ENCODE data around the gene HSF4. TPM values are rescaled to one million over a fixed set of nuclear protein-coding genes. Genes with fewer than 3 reads are reported as not detected.
A peak's percentile ranks its signal among the peaks of the same experiment; 100 is the strongest.

HSF4 gene
- polyA plus RNA-seq, 2 of the 4 experiments (the other 2 are of a cell fraction): 8.3 to 15.3 TPM

GRCh38 chr16:67147437-67148140 is 17.0 kb upstream of the HSF4 start:
- H3K4me1 ChIP-seq: peaks cover 6% of the 10 kb centered on the region; the same call in 2 of the 3 replicates
- no peak for FAIRE-seq
- POLR2A ChIA-PET: no interaction called here
- no peak overlapping the region for H3K27ac ChIP-seq
- TF ChIP-seq EHF (CRISPR knock-in tag; IDR thresholded peaks at IDR 0.05) (no peak), FOSB (CRISPR knock-in tag; IDR thresholded peaks at IDR 0.05) (no peak), ESRRA (IDR thresholded peaks at IDR 0.05; ENCODE audit: borderline replicate concordance, low read length) (no peak), ZC3H11A (IDR thresholded peaks at IDR 0.05) (no peak)
- DNase-seq (ENCODE audit: low read depth in 1 of 2, low spot score in 1 of 2): no peak
- no peak for ATAC-seq
- H3K4me3 ChIP-seq: no peak overlapping the region
- no peak overlapping the region for H3K4me2 ChIP-seq
- CTCF ChIA-PET: interaction anchor here (0.8 to 15.6 kb wide), 5 partner anchors 7 to 130 kb away, joined by 3 to 193 read pairs (median 3); partner anchors contain the start of genes B3GNT9, FBXL8 and TRADD
- WGBS (ENCODE audit: missing lambda C conversion rate): 98% methylated on average over 4 of the region's 4 CpGs
- H3K9me3 ChIP-seq: no peaks in the 10 kb centered on the region

GRCh38 chr16:67148221-67148620 is 16.3 kb upstream of the HSF4 start:
- ChIA-PET CTCF (interaction anchor here (1.3 to 16.0 kb wide), 3 partner anchors 20 to 194 kb away, joined by 4 to 314 read pairs (median 5); partner anchors contain the start of genes CES3, FBXL8, HSF4 and NOL3), POLR2A (no interaction called here)
- DNase-seq (ENCODE audit: low read depth in 1 of 2, low spot score in 1 of 2) (no peak), ATAC-seq (no peak), FAIRE-seq (no peak)
- Histone ChIP-seq H3K9me3 (no peaks in the 10 kb centered on the region), H3K4me1 (peaks cover 6% of the 10 kb centered on the region; the same call in 2 of the 3 replicates), H3K27ac (no peak overlapping the region), H3K4me2 (no peak overlapping the region), H3K4me3 (no peak overlapping the region)
- WGBS (ENCODE audit: missing lambda C conversion rate): 92% methylated on average over 2 of the region's 2 CpGs
- TF ChIP-seq MAZ (IDR thresholded peaks at IDR 0.05; ENCODE audit: borderline replicate concordance, low read depth, low read length) (no peak), JUNB (IDR thresholded peaks at IDR 0.05) (no peak), EP300 (IDR thresholded peaks at IDR 0.05) (no peak), CTCF (IDR thresholded peaks at IDR 0.05) (no peak), ESRRA (IDR thresholded peaks at IDR 0.05; ENCODE audit: borderline replicate concordance, low read length) (no peak)

- 94% methylated on average over 11 of the region's 11 CpGs for WGBS (ENCODE audit: missing lambda C conversion rate)
- H3K4me1 ChIP-seq: peaks cover 6% of the 10 kb centered on the region; the same call in 2 of the 3 replicates
- H3K27ac ChIP-seq: no peak overlapping the region
- TF ChIP-seq POLR2A (IDR thresholded peaks at IDR 0.05; ENCODE audit: low read length) (0 out of 2 replicates have a peak, but pooled peaks have one; percentile 12), RARB (CRISPR knock-in tag; IDR thresholded peaks at IDR 0.05) (no peak)
- H3K4me3 ChIP-seq: no peak overlapping the region
- ATAC-seq: no peak
- ChIA-PET POLR2A (no interaction called here), CTCF (interaction anchor here (0.7 to 16.0 kb wide), 6 partner anchors 20 to 399 kb away, joined by 3 to 314 read pairs (median 4); partner anchors contain the start of genes CES3, FBXL8, HSF4 and NOL3)
- no peaks in the 10 kb centered on the region for H3K9me3 ChIP-seq
- DNase-seq (ENCODE audit: low read depth in 1 of 2, low spot score in 1 of 2): no peak
- no peak overlapping the region for H3K4me2 ChIP-seq
- FAIRE-seq: no peak
Measured at GRCh38 chr16:67148656-67149275, 15.8 kb upstream of the HSF4 start.

- Histone ChIP-seq H3K9me3 (no peaks in the 10 kb centered on the region), H3K4me3 (no peak overlapping the region), H3K27ac (no peak overlapping the region), H3K4me2 (peak overlapping the region; percentile 66; the same call in 2 of the 3 replicates), H3K4me1 (peaks cover 6% of the 10 kb centered on the region; the same call in 2 of the 3 replicates)
- ChIA-PET POLR2A (no interaction called here), CTCF (interaction anchor here (0.7 to 16.0 kb wide), 8 partner anchors 19 to 399 kb away, joined by 3 to 314 read pairs (median 4); partner anchors contain the start of genes CES3, FBXL8, HSF4 and NOL3)
- no peak for ATAC-seq
- no peak for FAIRE-seq
- TF ChIP-seq HMGXB4 (CRISPR knock-in tag; IDR thresholded peaks at IDR 0.05; ENCODE audit: borderline replicate concordance): no peak
- no peak for TF ChIP-seq MAFK (IDR thresholded peaks at IDR 0.05; ENCODE audit: partially characterized antibody)
- no peak for TF ChIP-seq HEYL (CRISPR knock-in tag; IDR thresholded peaks at IDR 0.05)
- no peak for TF ChIP-seq CBX8 (IDR thresholded peaks at IDR 0.05)
- TF ChIP-seq RAD21 (conservative IDR thresholded peaks at IDR 0.05 in 1 of 2, IDR thresholded peaks at IDR 0.05 in 1 of 2): no peak
- TF ChIP-seq HOXA7 (CRISPR knock-in tag; IDR thresholded peaks at IDR 0.05): no peak
- no peak for TF ChIP-seq ELK1 (IDR thresholded peaks at IDR 0.05; ENCODE audit: low read depth, low read length)
- no peak for TF ChIP-seq FOSL2 (IDR thresholded peaks at IDR 0.05)
- TF ChIP-seq FOSL2 (CRISPR knock-in tag; IDR thresholded peaks at IDR 0.05): no peak
- TF ChIP-seq RCOR1 (IDR thresholded peaks at IDR 0.05; ENCODE audit: low read depth, low read length): no peak
- no peak for TF ChIP-seq SMC3 (IDR thresholded peaks at IDR 0.05)
- TF ChIP-seq KDM1A (IDR thresholded peaks at IDR 0.05; ENCODE audit: low read depth): no peak
- WGBS (ENCODE audit: missing lambda C conversion rate): 96% methylated on average over 73 of the region's 77 CpGs
- no peak for DNase-seq (ENCODE audit: low read depth in 1 of 2, low spot score in 1 of 2)
Measured at GRCh38 chr16:67149276-67150046, 15.1 kb upstream of the HSF4 start.
